HG02870 (cell line): ENCODE results near the gene POLR3E.

ENCODE experiments used
- ATAC-seq: cut with Tn5 transposase; IDR thresholded peaks from one replicate; pipeline ENCODE4 v1.9.1; 2021; ENCODE audit warnings: mild to moderate bottlenecking, moderate library complexity; ENCODE audit not compliant: unreplicated experiment

The POLR3E gene

GRCh38 chr16:22297114-22297870 is at the start of gene POLR3E:
Gene POLR3E (plus strand): TSS chr16:22297409. CDS start chr16:22302969, 5,560 bp downstream.
- ATAC-seq = peak; percentile 83

GRCh38 chr16:22250522-22250921 is 46.7 kb upstream of the POLR3E start:
- ATAC-seq = no peak

- no peak for ATAC-seq
These were observed 44.9 kb upstream of the POLR3E start for GRCh38 chr16:22252317-22252716.

GRCh38 chr16:22253272-22253671 is 43.9 kb upstream of the POLR3E start:
- no peak for ATAC-seq

GRCh38 chr16:22255335-22255734 is 41.9 kb upstream of the POLR3E start:
- no peak for ATAC-seq

- no peak for ATAC-seq
These were observed 39.8 kb upstream of the POLR3E start for GRCh38 chr16:22257440-22257839.

GRCh38 chr16:22260490-22260889 is 36.7 kb upstream of the POLR3E start:
- ATAC-seq = no peak

- ATAC-seq = no peak
These were observed 34.7 kb upstream of the POLR3E start for GRCh38 chr16:22262460-22262859.

- ATAC-seq = no peak
These were observed 32.4 kb upstream of the POLR3E start for GRCh38 chr16:22264786-22265185.

GRCh38 chr16:22265351-22265750 is 31.9 kb upstream of the POLR3E start:
- no peak for ATAC-seq

- ATAC-seq = no peak
These were observed 30.7 kb upstream of the POLR3E start for GRCh38 chr16:22266546-22266945.

GRCh38 chr16:22267764-22268163 is 29.4 kb upstream of the POLR3E start:
- no peak for ATAC-seq

GRCh38 chr16:22270525-22270924 is 26.7 kb upstream of the POLR3E start:
- no peak for ATAC-seq

GRCh38 chr16:22272870-22273650 is 24.1 kb upstream of the POLR3E start:
- no peak for ATAC-seq

- ATAC-seq = no peak
These were observed 22.3 kb upstream of the POLR3E start for GRCh38 chr16:22274916-22275315.

- no peak for ATAC-seq
These were observed 18.6 kb upstream of the POLR3E start for GRCh38 chr16:22278441-22279230.

- no peak for ATAC-seq
These were observed 14.8 kb upstream of the POLR3E start for GRCh38 chr16:22282254-22282892.

- ATAC-seq = no peak
These were observed 12.6 kb upstream of the POLR3E start for GRCh38 chr16:22284637-22285036.

- ATAC-seq = no peak
These were observed 12.1 kb upstream of the POLR3E start for GRCh38 chr16:22285080-22285479.

- no peak for ATAC-seq
These were observed 6.2 kb upstream of the POLR3E start for GRCh38 chr16:22291020-22291419.

GRCh38 chr16:22291860-22292318 is 5.3 kb upstream of the POLR3E start:
- ATAC-seq = no peak
